ENCODE measurements around the gene BAZ2B.

GRCh38 chr2:159379181-159379580 lies 237.2 kb downstream of the BAZ2B start:
- TF ChIP-seq CTCF (IDR thresholded peaks at IDR 0.05), result no peak
- TF ChIP-seq KAT7 (CRISPR knock-in tag; IDR thresholded peaks at IDR 0.05; ENCODE audit: borderline replicate concordance), result no peak
- TF ChIP-seq USF2 (CRISPR knock-in tag; IDR thresholded peaks at IDR 0.05), result no peak
- TF ChIP-seq GABPB1 (CRISPR knock-in tag; IDR thresholded peaks at IDR 0.05), result no peak
- no peak for TF ChIP-seq MYBL2 (CRISPR knock-in tag; IDR thresholded peaks at IDR 0.05)
- TF ChIP-seq RELA (CRISPR knock-in tag; IDR thresholded peaks at IDR 0.05; ENCODE audit: borderline replicate concordance), result no peak
- no peak for TF ChIP-seq ELF4 (CRISPR knock-in tag; IDR thresholded peaks at IDR 0.05; ENCODE audit: low read depth)
- TF ChIP-seq USF1 (CRISPR knock-in tag; IDR thresholded peaks at IDR 0.05), result no peak
- no peak for TF ChIP-seq FOXP1 (CRISPR knock-in tag; IDR thresholded peaks at IDR 0.05; ENCODE audit: borderline replicate concordance)
- TF ChIP-seq SP1 (CRISPR knock-in tag; conservative IDR thresholded peaks at IDR 0.05), result no peak
- no peak for TF ChIP-seq MAX (CRISPR knock-in tag; IDR thresholded peaks at IDR 0.05)
- TF ChIP-seq SMAD4 (CRISPR knock-in tag; IDR thresholded peaks at IDR 0.05), result no peak
- no peak for TF ChIP-seq ZNF512 (CRISPR knock-in tag; IDR thresholded peaks at IDR 0.05; ENCODE audit: borderline replicate concordance)
- TF ChIP-seq CBFB (CRISPR knock-in tag; IDR thresholded peaks at IDR 0.05; ENCODE audit: low read depth), result no peak

All from WTC11 (cell line).